Neural cell (in vitro differentiated cells): ENCODE measurements around the gene SLC26A2. TPM values are rescaled to one million over a fixed set of nuclear protein-coding genes. Genes with fewer than 3 reads are reported as not detected.

Source experiments
- H2AFZ ChIP-seq: fragments of 200-600, 300-800 bp; sonication (generic), shearing (Covaris generic); 2 replicates; pipeline ENCODE4 v1.6.0; 2014; ENCODE audit warnings: low read depth, mild to moderate bottlenecking, antibody characterized with exemption, low read length, moderate library complexity
- H3F3A ChIP-seq: fragments of 200-600 bp; shearing (Covaris generic); 2 replicates; pipeline ENCODE4 v1.6.1; 2016; ENCODE audit warnings: mild to moderate bottlenecking, moderate library complexity, mixed read lengths, antibody characterized with exemption, low read length; ENCODE audit not compliant: insufficient read depth, poor library complexity, severe bottlenecking
- H3K27ac ChIP-seq: fragments of 200-600, 300-800 bp; sonication (generic), shearing (Covaris generic); 2 replicates; pipeline ENCODE4 v1.5.1; 2014; ENCODE audit warnings: mild to moderate bottlenecking, low read length, moderate library complexity
- H3K27me3 ChIP-seq: fragments of 300-800, 200-600 bp; sonication (generic), shearing (Covaris generic); 2 replicates; pipeline ENCODE4 v1.6.0; 2014; ENCODE audit warnings: mild to moderate bottlenecking, low read depth, low read length, moderate library complexity; ENCODE audit not compliant: insufficient read depth
- H3K36me3 ChIP-seq: fragments of 300-800, 200-600 bp; sonication (generic), shearing (Covaris generic); 2 replicates; pipeline ENCODE4 v1.5.1; 2014; ENCODE audit warnings: mild to moderate bottlenecking, antibody characterized with exemption, low read length, moderate library complexity; ENCODE audit not compliant: insufficient read depth
- H3K4me2 ChIP-seq: fragments of 300-800, 200-600 bp; sonication (generic), shearing (Covaris generic); 2 replicates; pipeline ENCODE4 v1.6.0; 2014; ENCODE audit warnings: mild to moderate bottlenecking, low read length
- H3K4me3 ChIP-seq: fragments of 300-800, 200-600 bp; sonication (generic), shearing (Covaris generic); 2 replicates; pipeline ENCODE4 v1.5.1; 2014; ENCODE audit warnings: mild to moderate bottlenecking, low read length, moderate library complexity
- H3K79me2 ChIP-seq: fragments of 200-600 bp; shearing (Covaris generic); replicated peaks from 2 replicates; pipeline ENCODE4 v1.6.0; 2014; ENCODE audit warnings: mild to moderate bottlenecking, low read length, moderate library complexity; ENCODE audit not compliant: insufficient read depth
- H3K9ac ChIP-seq: fragments of 300-800, 200-600 bp; sonication (generic), shearing (Covaris generic); 2 replicates; pipeline ENCODE4 v1.6.1; 2016; ENCODE audit warnings: mild to moderate bottlenecking, low read length, mixed read lengths
- H3K9me2 ChIP-seq: fragments of 200-600 bp; shearing (Covaris generic); 2 replicates; pipeline ENCODE4 v1.6.1; 2016; ENCODE audit warnings: mild to moderate bottlenecking, low read length, mixed read lengths; ENCODE audit not compliant: insufficient read depth
- H3K9me3 ChIP-seq: fragments of 200-600, 300-800 bp; sonication (generic), shearing (Covaris generic); 2 replicates; pipeline ENCODE4 v1.6.1; 2016; ENCODE audit warnings: mild to moderate bottlenecking, mixed run types, low read length, moderate library complexity, mixed read lengths
- H4K20me1 ChIP-seq: fragments of 200-600 bp; shearing (Covaris generic); 2 replicates; pipeline ENCODE4 v1.6.1; 2016; ENCODE audit warnings: mild to moderate bottlenecking, mixed run types; ENCODE audit not compliant: insufficient read depth
- CTCF ChIP-seq: fragments of 450-650 bp; IDR thresholded peaks from 2 replicates; pipeline ENCODE4 v1.5.1; 2014; ENCODE audit warnings: antibody characterized with exemption, mild to moderate bottlenecking, moderate library complexity; ENCODE audit not compliant: poor library complexity, severe bottlenecking
- EP300 ChIP-seq: fragments of 450-650 bp; conservative IDR thresholded peaks from 2 replicates; pipeline ENCODE4 v1.6.1; 2014; ENCODE audit warnings: antibody characterized with exemption, mild to moderate bottlenecking, moderate library complexity; ENCODE audit not compliant: poor library complexity, severe bottlenecking
- EZH2 ChIP-seq: fragments of 200-600, 300-800 bp; shearing (Covaris generic), sonication (generic); IDR thresholded peaks from 2 replicates; pipeline ENCODE4 v1.6.1; 2014; ENCODE audit warnings: antibody characterized with exemption, low read length, borderline replicate concordance, mild to moderate bottlenecking; ENCODE audit not compliant: insufficient read depth, poor library complexity, severe bottlenecking
- MXI1 ChIP-seq: fragments of 450-650 bp; conservative IDR thresholded peaks from 2 replicates; pipeline ENCODE4 v1.6.1; 2014; ENCODE audit warnings: antibody characterized with exemption, mild to moderate bottlenecking; ENCODE audit not compliant: poor library complexity, severe bottlenecking
- POLR2AphosphoS5 ChIP-seq: IDR thresholded peaks from 2 replicates; pipeline ENCODE4 v1.6.1; 2012
- RAD21 ChIP-seq: fragments of 450-650 bp; conservative IDR thresholded peaks from 2 replicates; pipeline ENCODE4 v1.6.1; 2014; ENCODE audit warnings: antibody characterized with exemption, mild to moderate bottlenecking, moderate library complexity
- SMC3 ChIP-seq: fragments of 450-650 bp; conservative IDR thresholded peaks from 2 replicates; pipeline ENCODE4 v1.6.1; 2014; ENCODE audit warnings: antibody characterized with exemption, mild to moderate bottlenecking, moderate library complexity; ENCODE audit not compliant: poor library complexity
- TAF1 ChIP-seq: IDR thresholded peaks from 2 replicates; pipeline ENCODE4 v1.6.1; 2012; ENCODE audit warnings: low read depth
- polyA plus RNA-seq: library from polyadenylated mRNA; depleted of rRNA; stranded (reverse); fragments of >200 nt; gene quantifications from 2 replicates; pipeline ENCODE4 v1.2.3, GENCODE V29; 2014
- TF ChIP-seq, protein P1 (sequence below): IDR thresholded peaks from 2 replicates; pipeline ENCODE4 v1.6.1; 2012; ENCODE audit warnings: borderline replicate concordance

SLC26A2 gene
- polyA plus RNA-seq, 1 donor from 2014 or later: 5.4 TPM

- no peak overlapping the region for H3K4me2 ChIP-seq
- no peak overlapping the region for H3K9ac ChIP-seq
- no peak overlapping the region for H3K4me3 ChIP-seq
- no peaks in the 10 kb centered on the region for H3F3A ChIP-seq
- no peak overlapping the region for H2AFZ ChIP-seq
- H3K27me3 ChIP-seq: no peaks in the 10 kb centered on the region
- H3K36me3 ChIP-seq: no peaks in the 10 kb centered on the region
- H3K79me2 ChIP-seq: no peaks in the 10 kb centered on the region
- no peaks in the 10 kb centered on the region for H3K9me2 ChIP-seq
- no peaks in the 10 kb centered on the region for H3K9me3 ChIP-seq
- H4K20me1 ChIP-seq: no peaks in the 10 kb centered on the region
- TF ChIP-seq EP300 (no peak), TAF1 (no peak), RAD21 (no peak), POLR2AphosphoS5 (no peak)
- no peak overlapping the region for H3K27ac ChIP-seq
These were observed 14.9 kb downstream of the SLC26A2 start for GRCh38 chr5:149975409-149975808.

- H2AFZ ChIP-seq: no peak overlapping the region
- H3K27ac ChIP-seq: no peak overlapping the region
- H3K4me3 ChIP-seq: no peak overlapping the region
- no peaks in the 10 kb centered on the region for H3K79me2 ChIP-seq
- H3K4me2 ChIP-seq: no peak overlapping the region
- H3K9me2 ChIP-seq: no peaks in the 10 kb centered on the region
- H4K20me1 ChIP-seq: no peaks in the 10 kb centered on the region
- peaks cover 3% of the 10 kb centered on the region for H3K36me3 ChIP-seq
- H3K9ac ChIP-seq: no peak overlapping the region
- no peaks in the 10 kb centered on the region for H3F3A ChIP-seq
- H3K27me3 ChIP-seq: no peaks in the 10 kb centered on the region
- no peaks in the 10 kb centered on the region for H3K9me3 ChIP-seq
- no peak for TF ChIP-seq MXI1
- no peak for TF ChIP-seq TAF1
- TF ChIP-seq SMC3: no peak
- TF ChIP-seq RAD21: no peak
These were observed 19.3 kb downstream of the SLC26A2 start for GRCh38 chr5:149979896-149980295.

GRCh38 chr5:149981206-149981605, 20.6 kb downstream of the SLC26A2 start:
- no peak overlapping the region for H3K27ac ChIP-seq
- no peaks in the 10 kb centered on the region for H4K20me1 ChIP-seq
- no peaks in the 10 kb centered on the region for H3K79me2 ChIP-seq
- no peaks in the 10 kb centered on the region for H3K27me3 ChIP-seq
- TF ChIP-seq MXI1 (no peak), SMC3 (no peak), TAF1 (no peak), RAD21 (no peak), CTCF (no peak)
- H3K9ac ChIP-seq: no peak overlapping the region
- no peaks in the 10 kb centered on the region for H3K9me3 ChIP-seq
- H3F3A ChIP-seq: no peaks in the 10 kb centered on the region
- H3K4me2 ChIP-seq: no peak overlapping the region
- H2AFZ ChIP-seq: no peak overlapping the region
- no peaks in the 10 kb centered on the region for H3K9me2 ChIP-seq
- H3K36me3 ChIP-seq: peaks cover 3% of the 10 kb centered on the region
- no peak overlapping the region for H3K4me3 ChIP-seq

DNA sequence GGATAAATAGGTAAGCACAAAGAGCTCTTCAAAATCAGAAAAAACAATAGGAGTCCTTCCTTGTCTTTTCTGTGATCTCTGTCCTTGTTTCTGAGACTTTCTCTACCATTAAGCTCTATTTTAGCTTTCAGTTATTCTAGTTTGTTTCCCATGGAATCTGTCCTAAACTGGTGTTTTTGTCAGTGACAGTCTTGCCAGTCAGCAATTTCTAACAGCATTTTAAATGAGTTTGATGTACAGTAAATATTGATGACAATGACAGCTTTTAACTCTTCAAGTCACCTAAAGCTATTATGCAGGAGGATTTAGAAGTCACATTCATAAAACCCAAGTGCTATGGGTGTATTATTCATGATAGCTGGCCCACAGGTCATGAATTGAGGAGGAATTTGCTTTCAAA, 21.9 kb downstream of the SLC26A2 start:
- no peak overlapping the region for H3K27ac ChIP-seq
- H3F3A ChIP-seq: no peaks in the 10 kb centered on the region
- no peak overlapping the region for H3K4me3 ChIP-seq
- no peaks in the 10 kb centered on the region for H3K79me2 ChIP-seq
- TF ChIP-seq CTCF (no peak), EP300 (no peak), RAD21 (no peak), POLR2AphosphoS5 (no peak), MXI1 (no peak), EZH2 (no peak), TAF1 (no peak), SMC3 (no peak)
- TF ChIP-seq, protein P1, sequence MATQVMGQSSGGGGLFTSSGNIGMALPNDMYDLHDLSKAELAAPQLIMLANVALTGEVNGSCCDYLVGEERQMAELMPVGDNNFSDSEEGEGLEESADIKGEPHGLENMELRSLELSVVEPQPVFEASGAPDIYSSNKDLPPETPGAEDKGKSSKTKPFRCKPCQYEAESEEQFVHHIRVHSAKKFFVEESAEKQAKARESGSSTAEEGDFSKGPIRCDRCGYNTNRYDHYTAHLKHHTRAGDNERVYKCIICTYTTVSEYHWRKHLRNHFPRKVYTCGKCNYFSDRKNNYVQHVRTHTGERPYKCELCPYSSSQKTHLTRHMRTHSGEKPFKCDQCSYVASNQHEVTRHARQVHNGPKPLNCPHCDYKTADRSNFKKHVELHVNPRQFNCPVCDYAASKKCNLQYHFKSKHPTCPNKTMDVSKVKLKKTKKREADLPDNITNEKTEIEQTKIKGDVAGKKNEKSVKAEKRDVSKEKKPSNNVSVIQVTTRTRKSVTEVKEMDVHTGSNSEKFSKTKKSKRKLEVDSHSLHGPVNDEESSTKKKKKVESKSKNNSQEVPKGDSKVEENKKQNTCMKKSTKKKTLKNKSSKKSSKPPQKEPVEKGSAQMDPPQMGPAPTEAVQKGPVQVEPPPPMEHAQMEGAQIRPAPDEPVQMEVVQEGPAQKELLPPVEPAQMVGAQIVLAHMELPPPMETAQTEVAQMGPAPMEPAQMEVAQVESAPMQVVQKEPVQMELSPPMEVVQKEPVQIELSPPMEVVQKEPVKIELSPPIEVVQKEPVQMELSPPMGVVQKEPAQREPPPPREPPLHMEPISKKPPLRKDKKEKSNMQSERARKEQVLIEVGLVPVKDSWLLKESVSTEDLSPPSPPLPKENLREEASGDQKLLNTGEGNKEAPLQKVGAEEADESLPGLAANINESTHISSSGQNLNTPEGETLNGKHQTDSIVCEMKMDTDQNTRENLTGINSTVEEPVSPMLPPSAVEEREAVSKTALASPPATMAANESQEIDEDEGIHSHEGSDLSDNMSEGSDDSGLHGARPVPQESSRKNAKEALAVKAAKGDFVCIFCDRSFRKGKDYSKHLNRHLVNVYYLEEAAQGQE: no peak
- no peaks in the 10 kb centered on the region for H3K27me3 ChIP-seq
- H3K36me3 ChIP-seq: peaks cover 3% of the 10 kb centered on the region
- H3K9me3 ChIP-seq: no peaks in the 10 kb centered on the region
- no peaks in the 10 kb centered on the region for H3K9me2 ChIP-seq
- H4K20me1 ChIP-seq: no peaks in the 10 kb centered on the region
- H2AFZ ChIP-seq: no peak overlapping the region
- no peak overlapping the region for H3K9ac ChIP-seq
- H3K4me2 ChIP-seq: no peak overlapping the region
